Psoas muscle (tissue), 8 donors: Measurements from ENCODE around the gene CLECL1. TPM values are rescaled to one million over a fixed set of nuclear protein-coding genes. Genes with fewer than 3 reads are reported as not detected.
A peak's percentile ranks its signal among the peaks of the same experiment; 100 is the strongest.

Experiments used
- ATAC-seq, 4 donors: fragments of 200-7000 bp; cut with Tn5 transposase; one replicate each; pipeline ENCODE4 v1.9.1; 2020; ENCODE audit warnings: moderate library complexity in 3 of 4, mild to moderate bottlenecking in 2 of 4
- DNase-seq, 2 donors: peaks; one replicate each; pipeline ENCODE4 v3.0.0-alpha.2; 2020
- H3K27ac ChIP-seq: fragments of 200-600 bp; one replicate; pipeline ENCODE4 v1.8.0; 2022
- H3K27me3 ChIP-seq, 3 donors: fragments of 200-600 bp in 1 of 3; one replicate each; pipeline versions ENCODE4 v1.6.1 to v1.8.0; 2013 to 2022; ENCODE audit warnings: low read length in 2 of 3, mild to moderate bottlenecking in 2 of 3, moderate library complexity in 1 of 3; ENCODE audit not compliant: insufficient read depth in 3 of 3
- H3K36me3 ChIP-seq, 2 donors: fragments of 200-600 bp in 1 of 2; one replicate each; pipeline versions ENCODE4 v1.6.1 to v1.8.0; 2013 to 2022; ENCODE audit warnings: low read depth in 1 of 2, mild to moderate bottlenecking in 1 of 2, moderate library complexity in 1 of 2; ENCODE audit not compliant: insufficient read depth in 1 of 2
- H3K4me1 ChIP-seq: fragments of 200-600 bp; one replicate; pipeline ENCODE4 v1.8.0; 2022
- H3K4me3 ChIP-seq: fragments of 200-600 bp; one replicate; pipeline ENCODE4 v1.8.0; 2022; ENCODE audit warnings: mild to moderate bottlenecking
- H3K9me3 ChIP-seq: fragments of 200-600 bp; one replicate; pipeline ENCODE4 v1.8.0; 2022
- WGBS, 3 donors: extraction: QIAGEN DNeasy Blood & Tissue Kit; methylation state at CpG; one replicate each; pipeline versions ENCODE4 v1.1.6 to v1.1.7; 2013; 5-methylcytosine and 5-hydroxymethylcytosine counted together
- intact Hi-C, 2 donors: fragments of 100-400 bp; cut with DNase I; formaldehyde crosslinking; loops; one replicate each; pipeline versions ENCODE4 v1.11.0 to v1.14.2; 2022
- polyA plus RNA-seq, 3 donors: library from polyadenylated mRNA; stranded (reverse); fragments of 200-250 nt; gene quantifications; one replicate each; pipeline ENCODE4 v1.2.3, GENCODE V29; 2013
- total RNA-seq, 4 donors: library from RNA; stranded (reverse); fragmentation: NEBNext Ultra II Directional in 2 of 4; extraction: Animal tissue kit (Norgen Biotek cat#: 25700) in 2 of 4; gene quantifications; one replicate each; pipeline versions ENCODE4 v1.2.1 to v1.2.4, GENCODE V29; 2021 to 2023
- TF ChIP-seq, protein P1 (sequence below): fragments of 200-600 bp; IDR thresholded peaks from one replicate; pipeline ENCODE4 v1.8.0; 2022; ENCODE audit warnings: antibody characterized with exemption
- donor health status: healthy with polysubstance abuse.
- donor health status: DM: no; HTN: no; CAD: no; lungs with moderate emphysema.
- donor health status: Bipolar disorder and iron deficiency.
- donor health status: healthy.
- donor health status: DM: yes; HTN: yes; CAD: no.
- donor health status: DM: no; HTN: no; CAD: no.
- donor health status: DM: no; HTN: no; CAD: no.
- donor health status: DM: yes; HTN: yes; CAD: no.

CLECL1 gene
- total and polyA plus RNA-seq, 7 donors = 0.10 to 0.42 (median 0.28) TPM; not detected in 4

DNA sequence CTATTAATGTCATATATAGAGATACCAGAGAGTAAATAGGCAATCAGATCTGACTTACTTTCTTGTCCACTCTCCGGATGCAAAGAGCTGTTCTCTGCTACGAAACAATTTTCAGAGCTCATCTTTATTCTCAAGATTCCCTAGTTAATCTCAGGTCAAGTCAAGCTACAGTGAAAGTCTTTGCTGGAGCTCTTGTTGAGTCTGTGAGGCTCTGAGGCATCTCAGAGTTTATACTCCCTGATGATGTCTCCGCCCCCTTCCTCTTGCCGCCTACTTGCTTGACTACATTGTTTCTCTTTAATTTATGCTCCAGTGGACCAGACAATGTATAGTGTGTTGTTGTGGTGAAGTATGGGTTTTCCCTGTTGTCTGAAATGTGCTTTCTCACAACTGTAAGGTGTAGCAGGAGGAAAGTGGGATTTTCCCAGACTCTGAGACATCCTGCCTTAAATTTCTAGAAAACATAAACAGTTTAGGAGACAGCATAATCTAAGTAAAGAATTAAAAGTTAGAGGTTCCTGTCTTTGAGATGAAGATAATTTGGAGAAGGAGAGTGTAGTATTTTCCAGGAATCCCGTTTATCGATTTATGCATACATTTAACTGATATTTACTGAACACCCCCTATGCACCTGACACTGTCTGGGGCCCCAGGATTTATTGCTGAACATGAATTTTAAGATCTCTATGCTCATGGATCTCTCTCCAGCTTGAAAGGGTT lies 28.0 kb upstream of the CLECL1 start, which contains the start of gene CD69:
TSS of gene CD69 (minus strand) at position 203 of the 720 bp plus-strand sequence. CDS start at position 122, 81 bp downstream.
- Histone ChIP-seq H3K4me3 (no peak within 1 kb of the TSS), H3K4me1 (no peaks in the 10 kb centered on the region), H3K27ac (no peak within 1 kb of the TSS), H3K9me3 (no peaks in the 10 kb centered on the region), H3K27me3 (no peaks in the 10 kb centered on the region), H3K36me3 (no peaks in the 10 kb centered on the region)
- DNase-seq (no peak), ATAC-seq (no peak)
- 73 to 76% (median 74%) methylated on average over 6 of the region's 6 CpGs for WGBS, 3 donors
- TF ChIP-seq, protein P1, sequence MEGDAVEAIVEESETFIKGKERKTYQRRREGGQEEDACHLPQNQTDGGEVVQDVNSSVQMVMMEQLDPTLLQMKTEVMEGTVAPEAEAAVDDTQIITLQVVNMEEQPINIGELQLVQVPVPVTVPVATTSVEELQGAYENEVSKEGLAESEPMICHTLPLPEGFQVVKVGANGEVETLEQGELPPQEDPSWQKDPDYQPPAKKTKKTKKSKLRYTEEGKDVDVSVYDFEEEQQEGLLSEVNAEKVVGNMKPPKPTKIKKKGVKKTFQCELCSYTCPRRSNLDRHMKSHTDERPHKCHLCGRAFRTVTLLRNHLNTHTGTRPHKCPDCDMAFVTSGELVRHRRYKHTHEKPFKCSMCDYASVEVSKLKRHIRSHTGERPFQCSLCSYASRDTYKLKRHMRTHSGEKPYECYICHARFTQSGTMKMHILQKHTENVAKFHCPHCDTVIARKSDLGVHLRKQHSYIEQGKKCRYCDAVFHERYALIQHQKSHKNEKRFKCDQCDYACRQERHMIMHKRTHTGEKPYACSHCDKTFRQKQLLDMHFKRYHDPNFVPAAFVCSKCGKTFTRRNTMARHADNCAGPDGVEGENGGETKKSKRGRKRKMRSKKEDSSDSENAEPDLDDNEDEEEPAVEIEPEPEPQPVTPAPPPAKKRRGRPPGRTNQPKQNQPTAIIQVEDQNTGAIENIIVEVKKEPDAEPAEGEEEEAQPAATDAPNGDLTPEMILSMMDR = no peak
- intact Hi-C loops = no loop called here

DNA sequence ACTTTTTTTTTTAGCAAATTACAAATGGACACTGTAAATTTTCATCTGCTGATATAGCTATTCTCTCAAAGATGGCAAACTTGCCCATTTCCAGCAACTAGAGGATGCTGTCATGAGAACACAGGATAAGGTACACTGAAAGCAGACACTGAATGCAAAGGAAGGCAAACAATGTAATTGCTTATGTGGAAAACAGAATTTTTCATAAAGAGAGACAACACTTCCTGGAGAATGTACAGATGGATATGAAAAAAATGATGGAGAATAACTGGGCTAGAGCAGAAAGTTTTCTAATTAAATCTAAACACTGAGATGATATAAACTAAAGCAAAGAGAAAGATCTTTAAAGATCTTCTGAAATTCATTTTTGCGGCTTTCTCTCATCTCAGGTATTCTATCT lies 27.2 kb upstream of the CLECL1 start:
- TF ChIP-seq, protein P1 = no peak
- WGBS, 3 donors = 93 to 97% (median 94%) methylated on average over 1 of the region's 1 CpG

DNA sequence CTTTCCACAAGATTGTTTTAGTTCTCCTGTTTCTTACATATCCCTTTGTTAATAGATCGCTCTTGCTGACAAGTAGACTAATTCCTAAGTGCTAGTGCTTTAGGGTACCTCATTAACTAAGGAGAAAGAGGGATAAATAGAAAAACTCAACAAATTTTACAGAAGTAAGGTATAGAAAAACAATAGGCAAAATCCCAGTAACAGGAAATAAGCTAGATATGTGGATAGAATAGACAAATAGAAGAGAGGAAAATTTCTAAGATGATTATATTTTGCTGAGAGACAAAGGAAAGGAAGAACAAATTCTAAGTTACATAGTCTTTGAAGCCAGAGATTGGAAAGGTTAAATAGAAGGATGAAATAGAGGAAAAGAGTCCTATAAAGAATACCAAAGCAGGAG lies 26.8 kb upstream of the CLECL1 start:
- Histone ChIP-seq H3K27me3 (no peaks in the 10 kb centered on the region), H3K4me1 (no peaks in the 10 kb centered on the region), H3K36me3 (no peaks in the 10 kb centered on the region), H3K4me3 (no peak overlapping the region), H3K9me3 (no peaks in the 10 kb centered on the region), H3K27ac (no peak overlapping the region)
- TF ChIP-seq, protein P1 = no peak
- DNase-seq (no peak), ATAC-seq (no peak)
- WGBS, 3 donors = 76 to 94% (median 80%) methylated on average over 1 of the region's 1 CpG
- intact Hi-C loops = no loop called here

More for the DNA sequence above, 27.2 kb upstream of the CLECL1 start:
- Histone ChIP-seq H3K4me1 (no peaks in the 10 kb centered on the region), H3K9me3 (no peaks in the 10 kb centered on the region), H3K36me3 (no peaks in the 10 kb centered on the region), H3K4me3 (no peak overlapping the region), H3K27ac (no peak overlapping the region), H3K27me3 (no peaks in the 10 kb centered on the region)
- ATAC-seq = no peak
- intact Hi-C loops = no loop called here
- no peak for DNase-seq

DNA sequence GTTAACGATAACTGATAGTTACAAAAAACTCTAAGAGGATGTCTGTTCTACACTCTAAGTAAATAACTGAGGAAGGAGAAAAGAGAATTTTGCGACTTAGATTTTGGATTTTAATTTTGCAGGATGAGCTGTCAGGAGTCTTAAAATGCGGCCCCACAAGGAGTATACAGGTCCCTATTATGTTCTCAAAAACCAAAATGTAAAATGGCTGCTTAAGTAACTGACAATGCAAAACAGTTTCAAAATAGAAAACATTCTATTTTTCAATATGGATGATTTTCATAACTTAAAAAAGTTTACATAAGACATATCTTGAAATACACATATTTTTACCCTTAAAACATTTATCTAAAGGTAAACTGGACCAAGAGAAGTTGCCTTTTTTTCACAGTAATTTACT lies 25.2 kb upstream of the CLECL1 start:
- 73 to 97% (median 93%) methylated on average over 3 of the region's 3 CpGs for WGBS, 3 donors
- DNase-seq (no peak), ATAC-seq (no peak)
- Histone ChIP-seq H3K4me3 (peak overlapping the region; percentile 25), H3K27ac (no peak overlapping the region), H3K36me3 (no peaks in the 10 kb centered on the region), H3K9me3 (no peaks in the 10 kb centered on the region), H3K27me3 (no peaks in the 10 kb centered on the region), H3K4me1 (no peaks in the 10 kb centered on the region)
- TF ChIP-seq, protein P1 = no peak
- intact Hi-C loops = no loop called here
